Endothelial cell (in vitro differentiated cells): ENCODE data around the gene ADGRA1. TPM values are rescaled to one million over a fixed set of nuclear protein-coding genes. Genes with fewer than 3 reads are reported as not detected.

ENCODE experiments used
- DNase-seq: peaks from one replicate; pipeline ENCODE4 v3.0.0; 2021; ENCODE audit warnings: low spot score
- H3K27ac Mint-ChIP-seq: one replicate; pipeline ENCODE4 v1.8.0; 2021; ENCODE audit warnings: mixed read lengths, inconsistent platforms; ENCODE audit not compliant: unreplicated experiment
- H3K27me3 Mint-ChIP-seq: one replicate; pipeline ENCODE4 v1.8.0; 2021; ENCODE audit warnings: mild to moderate bottlenecking, moderate library complexity, mixed read lengths, inconsistent platforms; ENCODE audit not compliant: unreplicated experiment
- H3K36me3 Mint-ChIP-seq: one replicate; pipeline ENCODE4 v1.8.0; 2021; ENCODE audit warnings: mild to moderate bottlenecking, low read depth, mixed read lengths, inconsistent platforms; ENCODE audit not compliant: unreplicated experiment
- H3K4me1 Mint-ChIP-seq: one replicate; pipeline ENCODE4 v1.8.0; 2021; ENCODE audit warnings: mild to moderate bottlenecking, mixed read lengths, inconsistent platforms; ENCODE audit not compliant: unreplicated experiment
- H3K4me3 Mint-ChIP-seq: one replicate; pipeline ENCODE4 v1.8.0; 2021; ENCODE audit warnings: mild to moderate bottlenecking, mixed read lengths, inconsistent platforms; ENCODE audit not compliant: unreplicated experiment
- H3K9me3 Mint-ChIP-seq: one replicate; pipeline ENCODE4 v1.8.0; 2021; ENCODE audit warnings: mixed read lengths, inconsistent platforms; ENCODE audit not compliant: unreplicated experiment
- CTCF ChIP-seq: fragments of 200-600 bp; sonication (generic); IDR thresholded peaks from one replicate; pipeline ENCODE4 v1.5.0; 2021; ENCODE audit warnings: antibody characterized with exemption; ENCODE audit not compliant: unreplicated experiment
- total RNA-seq: library from RNA; stranded (reverse); fragmentation: NEBNext Ultra II Directional; extraction: Animal tissue kit (Norgen Biotek cat#: 25700); gene quantifications from one replicate; pipeline ENCODE4 v1.2.1, GENCODE V29; 2021; ENCODE audit not compliant: unreplicated experiment

The ADGRA1 gene
- total RNA-seq, 1 donor from 2014 or later = not detected

- Mint-ChIP-seq H3K27me3 (peaks cover 6% of the 10 kb centered on the region), H3K4me3 (no peak overlapping the region), H3K4me1 (no peaks in the 10 kb centered on the region), H3K36me3 (no peaks in the 10 kb centered on the region), H3K27ac (no peak overlapping the region), H3K9me3 (no peaks in the 10 kb centered on the region)
- DNase-seq = no peak
- TF ChIP-seq CTCF = no peak
Observed at GRCh38 chr10:133069033-133069525, 18.6 kb upstream of the ADGRA1 start.

GRCh38 chr10:133070405-133070804 is 17.3 kb upstream of the ADGRA1 start:
- Mint-ChIP-seq H3K27ac (no peak overlapping the region), H3K4me1 (no peaks in the 10 kb centered on the region), H3K36me3 (no peaks in the 10 kb centered on the region), H3K27me3 (peaks cover 4% of the 10 kb centered on the region), H3K4me3 (no peak overlapping the region), H3K9me3 (no peaks in the 10 kb centered on the region)
- no peak for DNase-seq
- no peak for TF ChIP-seq CTCF

- DNase-seq = no peak
- Mint-ChIP-seq H3K27ac (no peak overlapping the region), H3K4me3 (no peak overlapping the region), H3K36me3 (no peaks in the 10 kb centered on the region), H3K9me3 (no peaks in the 10 kb centered on the region), H3K27me3 (peaks cover 4% of the 10 kb centered on the region), H3K4me1 (no peaks in the 10 kb centered on the region)
- TF ChIP-seq CTCF = no peak
Observed at GRCh38 chr10:133070810-133071209, 16.9 kb upstream of the ADGRA1 start.

- TF ChIP-seq CTCF = no peak
- no peak overlapping the region for H3K27ac Mint-ChIP-seq
- H3K4me3 Mint-ChIP-seq = no peak overlapping the region
- peaks cover 4% of the 10 kb centered on the region for H3K27me3 Mint-ChIP-seq
- H3K36me3 Mint-ChIP-seq = no peaks in the 10 kb centered on the region
- DNase-seq = no peak
- H3K9me3 Mint-ChIP-seq = no peaks in the 10 kb centered on the region
- H3K4me1 Mint-ChIP-seq = no peaks in the 10 kb centered on the region
Observed at GRCh38 chr10:133071733-133072132, 16.0 kb upstream of the ADGRA1 start.

- Mint-ChIP-seq H3K27me3 (peaks cover 4% of the 10 kb centered on the region), H3K27ac (no peak overlapping the region), H3K9me3 (no peaks in the 10 kb centered on the region), H3K4me3 (no peak overlapping the region), H3K4me1 (no peaks in the 10 kb centered on the region), H3K36me3 (no peaks in the 10 kb centered on the region)
- DNase-seq = no peak
- no peak for TF ChIP-seq CTCF
Observed at GRCh38 chr10:133072196-133072595, 15.5 kb upstream of the ADGRA1 start.
